Fibroblast of villous mesenchyme (primary cell): ENCODE measurements around the gene TMEM130. TPM values are rescaled to one million over a fixed set of nuclear protein-coding genes. Genes with fewer than 3 reads are reported as not detected.

Experiments
- DNase-seq: peaks from one replicate; pipeline ENCODE4 v3.0.0-alpha.2; 2010; ENCODE audit warnings: low read depth
- H3K4me3 ChIP-seq: 2 replicates; pipeline ENCODE4 v1.5.1; 2011; ENCODE audit warnings: low read depth, mild to moderate bottlenecking, low read length
- total RNA-seq: library from RNA; depleted of rRNA; stranded (reverse); fragments of >200 nt; gene quantifications from 2 replicates; pipeline ENCODE4 v1.2.3, GENCODE V29; 2012
- TF ChIP-seq, protein P1 (sequence below): IDR thresholded peaks from 2 replicates; pipeline ENCODE4 v1.5.1; 2012; ENCODE audit warnings: low read depth, mild to moderate bottlenecking, low read length; ENCODE audit not compliant: insufficient read depth

TMEM130 gene
- total RNA-seq, 1 donor: 1.3 TPM

DNA sequence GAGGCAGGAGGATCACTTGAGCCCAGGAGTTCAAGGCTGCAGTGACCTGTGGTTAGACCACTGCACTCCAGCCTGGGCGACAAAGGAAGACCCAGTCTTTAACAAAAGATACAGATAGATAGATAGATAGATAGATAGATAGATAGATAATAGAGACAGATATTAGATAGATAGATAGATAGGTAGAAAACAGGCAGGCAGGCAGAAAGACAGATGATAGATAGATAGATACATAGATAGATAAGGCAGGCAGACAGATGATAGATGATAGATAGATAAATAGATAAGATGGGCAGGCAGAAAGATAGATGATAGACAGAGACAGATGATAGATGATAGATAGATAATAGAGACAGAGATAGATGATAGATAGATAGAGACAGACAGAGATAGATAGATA lies 54.5 kb downstream of the TMEM130 start:
- TF ChIP-seq, protein P1, sequence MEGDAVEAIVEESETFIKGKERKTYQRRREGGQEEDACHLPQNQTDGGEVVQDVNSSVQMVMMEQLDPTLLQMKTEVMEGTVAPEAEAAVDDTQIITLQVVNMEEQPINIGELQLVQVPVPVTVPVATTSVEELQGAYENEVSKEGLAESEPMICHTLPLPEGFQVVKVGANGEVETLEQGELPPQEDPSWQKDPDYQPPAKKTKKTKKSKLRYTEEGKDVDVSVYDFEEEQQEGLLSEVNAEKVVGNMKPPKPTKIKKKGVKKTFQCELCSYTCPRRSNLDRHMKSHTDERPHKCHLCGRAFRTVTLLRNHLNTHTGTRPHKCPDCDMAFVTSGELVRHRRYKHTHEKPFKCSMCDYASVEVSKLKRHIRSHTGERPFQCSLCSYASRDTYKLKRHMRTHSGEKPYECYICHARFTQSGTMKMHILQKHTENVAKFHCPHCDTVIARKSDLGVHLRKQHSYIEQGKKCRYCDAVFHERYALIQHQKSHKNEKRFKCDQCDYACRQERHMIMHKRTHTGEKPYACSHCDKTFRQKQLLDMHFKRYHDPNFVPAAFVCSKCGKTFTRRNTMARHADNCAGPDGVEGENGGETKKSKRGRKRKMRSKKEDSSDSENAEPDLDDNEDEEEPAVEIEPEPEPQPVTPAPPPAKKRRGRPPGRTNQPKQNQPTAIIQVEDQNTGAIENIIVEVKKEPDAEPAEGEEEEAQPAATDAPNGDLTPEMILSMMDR: no peak
- no peak for DNase-seq

DNA sequence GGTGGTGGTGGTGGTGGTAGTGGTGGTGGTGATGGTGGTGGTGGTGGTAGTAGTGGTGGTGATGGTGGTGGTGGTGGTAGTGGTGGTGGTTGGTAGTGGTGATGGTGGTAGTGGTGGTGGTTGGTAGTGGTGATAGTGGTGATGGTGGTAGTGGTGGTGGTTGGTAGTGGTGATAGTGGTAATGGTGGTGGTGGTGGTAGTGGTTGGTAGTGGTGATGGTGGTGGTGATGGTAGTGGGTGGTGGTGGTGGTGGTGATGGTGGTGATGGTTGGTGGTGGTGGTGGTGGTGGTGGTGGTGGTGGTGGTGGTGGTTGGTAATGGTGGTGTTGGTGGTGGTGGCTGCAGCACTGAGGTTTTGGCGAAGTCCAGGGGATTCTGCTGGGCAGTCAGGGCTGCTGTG lies 58.5 kb downstream of the TMEM130 start:
- no peak for DNase-seq
- H3K4me3 ChIP-seq: no peak overlapping the region
- TF ChIP-seq, protein P1: no peak

More for the DNA sequence above, 54.5 kb downstream of the TMEM130 start:
- H3K4me3 ChIP-seq: no peak overlapping the region

DNA sequence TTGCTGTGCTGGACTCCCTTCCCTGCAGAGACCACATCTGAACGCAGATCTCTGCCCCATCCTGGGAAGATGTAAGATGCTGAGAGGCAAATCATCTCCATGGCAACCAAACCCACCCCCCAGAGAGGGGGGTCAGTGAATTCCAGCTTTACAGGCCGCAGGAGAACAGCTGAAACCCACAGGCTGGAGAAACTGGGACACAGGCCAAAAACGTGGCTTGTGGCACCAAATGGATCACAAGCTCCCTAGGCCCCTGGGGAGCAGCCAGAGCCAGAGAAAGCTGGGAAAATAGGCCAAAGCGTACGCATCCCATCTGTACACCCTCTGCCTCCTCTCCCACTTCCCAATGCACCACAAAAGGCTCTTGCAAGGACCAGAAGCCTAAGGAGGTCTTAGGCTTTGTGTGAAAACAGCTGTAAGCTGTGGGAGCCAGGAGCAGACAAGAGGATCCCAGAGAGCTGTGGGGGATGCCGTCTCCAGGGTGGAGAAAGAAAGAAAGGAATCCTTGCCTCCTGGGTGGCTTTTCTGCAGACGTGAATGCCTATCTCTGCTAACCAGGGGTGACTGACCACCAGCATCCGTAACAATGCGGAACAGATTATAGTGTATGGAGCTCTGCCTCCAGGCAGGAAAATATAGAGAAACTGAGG lies 59.5 kb downstream of the TMEM130 start:
- no peak overlapping the region for H3K4me3 ChIP-seq
- TF ChIP-seq, protein P1: no peak
- no peak for DNase-seq

DNA sequence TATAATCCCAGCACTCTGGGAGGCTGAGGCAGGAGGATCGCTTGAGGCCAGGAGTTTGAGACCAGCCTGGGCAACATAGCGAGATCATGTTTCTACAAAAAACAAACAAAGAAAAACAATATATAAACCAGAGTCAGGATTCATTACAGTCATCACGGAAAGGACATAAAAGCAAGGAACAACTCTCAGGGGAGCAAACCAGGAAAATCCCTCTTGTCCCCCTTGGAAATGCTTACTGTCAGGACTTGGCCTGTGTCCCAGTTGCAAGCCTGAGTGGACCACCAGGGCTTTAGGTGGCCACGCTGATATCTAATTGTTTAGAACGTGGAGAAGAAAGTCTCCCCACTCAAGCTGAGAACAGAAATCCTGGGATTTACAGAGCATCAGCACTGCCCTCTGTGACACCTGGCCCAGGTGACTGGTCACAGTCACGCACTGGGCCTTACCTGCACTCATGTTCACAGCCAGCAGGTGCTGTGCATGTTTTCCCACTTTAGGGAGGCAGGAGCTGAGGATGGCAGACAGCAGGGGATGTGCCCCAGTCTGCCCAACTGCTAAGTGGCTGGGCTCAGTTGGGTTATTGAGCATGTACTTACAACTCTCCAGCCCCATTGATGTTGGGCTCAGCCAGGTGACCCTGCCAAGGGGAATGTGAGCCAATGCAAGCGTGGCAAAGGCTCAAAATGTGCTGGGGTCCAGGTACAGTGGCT lies 60.9 kb downstream of the TMEM130 start:
- DNase-seq: no peak
- no peak overlapping the region for H3K4me3 ChIP-seq
- TF ChIP-seq, protein P1: no peak

DNA sequence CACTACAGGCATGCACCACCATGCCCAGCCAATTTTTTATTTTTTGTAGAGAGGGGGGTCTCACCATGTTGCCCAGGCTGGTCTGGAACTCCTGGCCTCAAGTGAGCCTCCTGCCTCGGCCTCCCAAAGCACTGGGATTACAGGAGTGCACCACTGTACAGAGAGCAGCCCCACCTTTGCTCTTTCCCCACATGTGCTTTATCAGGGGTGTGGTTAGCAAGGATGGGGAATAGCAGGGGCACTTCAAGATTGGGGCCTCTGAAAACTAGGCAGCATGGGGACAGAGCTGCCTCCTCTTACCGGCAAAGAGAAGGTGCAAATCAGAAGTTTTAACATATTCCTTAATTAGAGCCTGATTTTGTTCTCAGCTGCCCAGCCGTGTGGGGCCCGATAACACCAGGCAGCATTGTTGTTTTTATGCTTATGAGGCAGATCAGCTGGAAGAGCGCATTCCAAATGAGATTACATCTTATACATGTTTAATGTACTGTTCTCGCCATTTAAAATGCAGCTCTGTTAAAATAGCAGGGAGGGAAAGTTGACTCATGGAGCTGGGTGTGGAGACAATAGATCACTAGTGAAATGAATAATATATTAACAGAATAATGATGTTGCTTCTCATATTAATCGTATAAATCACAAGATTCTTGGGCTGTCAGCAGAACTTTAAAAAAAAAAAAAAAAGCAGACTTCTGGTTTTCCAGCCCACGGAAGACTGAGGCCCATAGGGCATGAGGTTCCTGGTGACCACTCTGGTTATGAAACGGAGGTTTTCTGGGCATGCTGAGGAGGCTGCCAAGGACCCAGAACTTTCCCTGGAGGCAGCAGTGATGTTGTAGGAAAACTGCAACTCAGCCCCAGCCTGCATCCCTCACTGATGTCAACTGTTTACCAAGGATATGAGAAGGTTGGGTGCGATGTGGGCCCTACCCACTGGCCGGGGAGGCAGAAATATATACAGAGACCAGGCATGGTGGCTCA lies 62.5 kb downstream of the TMEM130 start:
- TF ChIP-seq, protein P1: no peak
- DNase-seq: no peak
- no peak overlapping the region for H3K4me3 ChIP-seq

DNA sequence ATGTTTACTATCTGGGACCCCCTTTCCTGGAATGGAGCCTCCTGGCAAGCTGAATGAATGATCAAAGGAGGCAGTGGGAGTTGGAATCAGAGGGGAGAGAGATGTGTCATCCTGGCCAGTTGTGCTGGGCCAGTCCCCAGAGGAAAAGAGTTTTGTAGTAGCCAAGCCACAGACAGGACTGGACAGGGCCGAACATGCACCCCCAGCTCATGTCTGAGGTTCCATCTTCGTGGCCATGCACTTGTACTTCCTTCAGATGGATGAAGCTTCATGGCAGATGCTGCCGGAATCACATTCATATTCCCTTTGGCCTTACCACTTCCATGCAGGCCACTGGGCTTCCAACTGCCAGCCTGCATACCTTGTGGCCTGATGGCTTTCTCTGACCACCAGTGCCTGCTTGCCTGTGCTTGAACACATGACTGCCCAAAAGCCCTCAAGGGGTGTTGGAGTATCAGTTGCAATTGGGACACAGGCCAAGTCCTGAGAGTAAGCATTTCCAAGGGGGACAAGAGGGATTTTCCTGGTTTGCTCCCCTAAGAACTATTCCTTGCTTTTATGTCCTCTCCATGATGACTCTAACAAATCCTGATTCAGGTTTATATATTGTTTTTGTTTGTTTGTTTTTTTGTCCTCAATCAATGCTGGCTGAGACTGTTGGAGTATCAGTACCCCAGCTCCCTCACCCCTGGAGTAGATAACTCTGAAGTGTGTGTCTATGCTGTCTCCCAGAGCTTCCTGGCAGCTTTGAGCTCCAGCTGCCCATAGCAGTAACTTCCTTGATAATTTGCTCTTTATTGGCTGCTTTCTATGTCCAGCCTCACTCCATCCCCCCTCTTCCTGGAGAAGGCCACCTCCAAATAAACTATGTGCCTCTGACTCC lies 63.6 kb downstream of the TMEM130 start:
- no peak for DNase-seq
- H3K4me3 ChIP-seq: no peak overlapping the region
- TF ChIP-seq, protein P1: no peak
